Testis (tissue), 3 donors: Measurements from ENCODE around the gene FYN. TPM values are rescaled to one million over a fixed set of nuclear protein-coding genes. Genes with fewer than 3 reads are reported as not detected.

Experiments
- DNase-seq: peaks from one replicate; pipeline ENCODE4 v3.0.0-alpha.2; 2019
- H3K27ac ChIP-seq, 2 donors: fragments of 200-600 bp; sonication (generic); one replicate each; pipeline ENCODE4 v1.5.1; 2019
- H3K27me3 ChIP-seq: fragments of 200-600 bp; sonication (generic); one replicate; pipeline ENCODE4 v1.5.1; 2019
- H3K36me3 ChIP-seq: fragments of 200-600 bp; sonication (generic); one replicate; pipeline ENCODE4 v1.5.1; 2017; ENCODE audit warnings: low read depth; ENCODE audit errors: missing control alignments
- H3K4me1 ChIP-seq: fragments of 200-600 bp; sonication (generic); one replicate; pipeline ENCODE4 v1.5.1; 2019
- H3K4me3 ChIP-seq, 2 donors: fragments of 200-600 bp; sonication (generic); one replicate each; pipeline ENCODE4 v1.5.1; 2017 to 2019
- H3K9me3 ChIP-seq: fragments of 200-600 bp; sonication (generic); one replicate; pipeline ENCODE4 v1.5.1; 2017
- CTCF ChIP-seq, 3 experiments: fragments of 450-650 bp in 2 of 3; fragments of 200-600 bp in 1 of 3; sonication (generic) in 1 of 3; IDR thresholded peaks; one replicate each; pipeline ENCODE4 v1.5.1; 2016 to 2019; ENCODE audit warnings: antibody characterized with exemption in 3 of 3, mild to moderate bottlenecking in 2 of 3, moderate library complexity in 1 of 3
- POLR2A ChIP-seq: fragments of 450-650 bp; IDR thresholded peaks from one replicate; pipeline ENCODE4 v1.6.1; 2017; ENCODE audit warnings: antibody characterized with exemption, mild to moderate bottlenecking, moderate library complexity
- WGBS, 2 donors: methylation state at CpG; one replicate each; pipeline ENCODE4 v1.1.5; 2018; 5-methylcytosine and 5-hydroxymethylcytosine counted together
- intact Hi-C: fragments of 100-400 bp; cut with DNase I; formaldehyde crosslinking; loops from one replicate; pipeline ENCODE4 v1.15.1; 2023; ENCODE audit warnings: low total_unique reads
- polyA plus RNA-seq: library from polyadenylated mRNA; stranded (reverse); fragments of 350-450 nt; fragmentation: Illumina TruSeq; extraction: RNeasy Lipid Tissue Mini Kit (QIAGEN cat#74804); gene quantifications from one replicate; pipeline ENCODE4 v1.2.3, GENCODE V29; 2014; ENCODE audit warnings: low read depth, low replicate concordance; ENCODE audit not compliant: insufficient read depth
- total RNA-seq, 2 donors: library from RNA; depleted of rRNA; stranded (reverse); fragments of >200 nt; gene quantifications; one replicate each; pipeline ENCODE4 v1.2.3, GENCODE V29; 2016

FYN gene
- total and polyA plus RNA-seq, 3 donors from 2014 or later, result 74.0 to 145 (median 104) TPM

DNA sequence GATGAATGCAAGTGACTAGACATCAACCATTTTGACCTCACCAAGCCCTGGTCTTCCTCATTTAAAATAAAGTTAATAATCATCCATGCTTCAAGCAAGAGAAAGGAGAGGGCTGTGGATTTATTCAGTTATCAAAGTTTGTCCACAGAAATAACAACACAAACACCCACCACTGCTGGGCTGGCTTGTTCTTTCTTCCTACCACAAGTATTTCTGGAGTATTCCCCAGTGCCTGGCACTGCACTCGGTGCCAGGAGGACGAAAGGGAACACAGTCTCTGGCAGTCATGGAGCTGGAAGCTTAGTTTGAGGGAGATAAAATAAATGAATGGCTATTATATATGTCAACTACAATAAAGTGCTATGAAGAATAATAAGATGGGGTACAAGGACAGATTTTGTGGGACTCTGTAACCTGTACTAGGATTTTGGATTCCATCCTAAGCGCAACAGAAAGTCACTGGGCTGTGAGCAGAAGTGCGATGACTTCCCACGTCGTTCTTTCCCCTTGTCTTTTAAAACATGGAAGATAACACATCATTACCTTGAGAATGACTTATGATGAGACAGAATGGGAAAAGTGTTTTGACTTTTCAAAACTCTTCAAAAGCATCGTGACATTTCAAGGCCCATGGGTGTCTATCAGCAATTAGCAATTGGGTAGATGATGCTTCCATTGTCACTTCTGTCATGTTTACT lies 193.1 kb downstream of the FYN start:
- TF ChIP-seq CTCF (IDR thresholded peaks at IDR 0.05) (no peak), POLR2A (no peak)
- Histone ChIP-seq H3K27ac (no peak overlapping the region), H3K27me3 (no peaks in the 10 kb centered on the region), H3K4me3 (no peak overlapping the region), H3K9me3 (no peaks in the 10 kb centered on the region), H3K36me3 (no peaks in the 10 kb centered on the region), H3K4me1 (peaks cover 4% of the 10 kb centered on the region)
- intact Hi-C loops, result no loop called here
- no peak for DNase-seq
- WGBS, 2 donors, result 83 to 85% methylated on average over 7 of the region's 7 CpGs

- Histone ChIP-seq H3K36me3 (no peaks in the 10 kb centered on the region), H3K4me3 (no peak overlapping the region), H3K4me1 (peaks cover 4% of the 10 kb centered on the region), H3K27ac (no peak overlapping the region), H3K9me3 (no peaks in the 10 kb centered on the region), H3K27me3 (no peaks in the 10 kb centered on the region)
- intact Hi-C loops, result no loop called here
- WGBS, 2 donors, result 87 to 88% methylated on average over 5 of the region's 5 CpGs
- TF ChIP-seq CTCF (IDR thresholded peaks at IDR 0.05) (no peak), POLR2A (no peak)
- no peak for DNase-seq
Observed at GRCh38 chr6:111679126-111679858, 194.0 kb downstream of the FYN start.

DNA sequence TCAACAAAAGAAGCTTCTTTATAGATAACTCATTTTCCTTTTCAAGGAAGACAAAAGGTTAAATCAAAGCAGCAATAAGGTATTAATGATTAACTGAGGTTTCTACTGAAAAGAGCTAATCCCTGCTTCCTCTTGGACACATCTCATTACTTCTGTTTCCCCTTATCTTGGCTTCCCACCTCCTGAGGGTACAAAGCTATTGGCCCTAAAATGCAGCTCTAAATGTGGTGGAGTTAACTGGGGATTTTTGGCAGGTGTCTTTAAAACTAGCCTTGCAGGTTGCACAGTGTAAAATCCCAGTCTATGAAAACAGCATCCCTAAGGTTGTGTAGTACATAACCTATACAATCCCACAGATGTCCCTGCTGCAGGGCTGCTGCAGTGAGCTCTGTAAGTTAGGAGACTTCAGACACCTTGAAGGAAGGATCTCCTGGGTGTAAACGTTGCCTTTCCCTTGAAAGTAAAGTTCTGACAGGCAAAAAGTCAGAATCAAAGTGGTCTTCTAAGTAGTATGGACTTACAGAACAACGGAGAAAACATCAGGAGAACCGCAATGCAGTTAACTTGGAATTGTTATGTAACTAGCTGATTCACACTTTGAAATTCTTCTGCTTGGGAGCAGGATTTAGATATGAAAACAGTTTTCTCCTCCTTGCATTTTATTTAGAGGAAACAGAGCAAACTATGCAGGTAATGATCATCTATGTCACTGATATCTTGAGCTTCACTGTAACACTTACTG lies 195.8 kb downstream of the FYN start:
- intact Hi-C loops, result no loop called here
- Histone ChIP-seq H3K9me3 (no peaks in the 10 kb centered on the region), H3K27me3 (no peaks in the 10 kb centered on the region), H3K4me3 (no peak overlapping the region), H3K27ac (no peak overlapping the region), H3K4me1 (no peaks in the 10 kb centered on the region), H3K36me3 (no peaks in the 10 kb centered on the region)
- TF ChIP-seq CTCF (IDR thresholded peaks at IDR 0.05) (no peak), POLR2A (no peak)
- DNase-seq, result no peak
- WGBS, 2 donors, result 67 to 70% methylated on average over 3 of the region's 3 CpGs

DNA sequence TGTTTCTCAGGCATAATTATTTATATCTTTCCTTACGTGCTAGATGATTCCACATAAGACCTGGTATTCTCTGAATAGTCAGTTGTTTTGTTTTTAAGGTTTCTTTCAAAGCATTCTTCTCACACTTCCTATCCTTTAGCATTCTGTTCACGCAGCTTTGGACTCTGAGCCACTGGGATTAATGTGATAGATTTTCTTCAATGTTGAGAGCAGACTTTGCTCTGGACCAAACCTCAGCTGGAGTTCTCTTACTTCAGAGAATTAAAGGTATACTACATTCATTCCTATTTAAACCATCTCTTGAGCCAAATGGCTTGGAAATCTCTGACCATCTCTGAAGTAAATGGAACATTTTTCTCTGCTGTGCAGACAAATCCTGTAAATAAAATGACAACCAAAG lies 196.9 kb downstream of the FYN start:
- H3K36me3 ChIP-seq, result no peaks in the 10 kb centered on the region
- no peaks in the 10 kb centered on the region for H3K27me3 ChIP-seq
- H3K4me1 ChIP-seq, result no peaks in the 10 kb centered on the region
- no peak for DNase-seq
- no peak overlapping the region for H3K4me3 ChIP-seq
- 93 to 95% methylated on average over 2 of the region's 2 CpGs for WGBS, 2 donors
- H3K27ac ChIP-seq, result no peak overlapping the region
- no peak for TF ChIP-seq POLR2A
- no peak for TF ChIP-seq CTCF (IDR thresholded peaks at IDR 0.05)
- no peaks in the 10 kb centered on the region for H3K9me3 ChIP-seq
- intact Hi-C loops, result no loop called here
